ENCODE results near the gene MCAM. TPM values are rescaled to one million over a fixed set of nuclear protein-coding genes. Genes with fewer than 3 reads are reported as not detected.

The MCAM gene
- total and polyA plus RNA-seq, 2 donors (not counting 3 experiments of a cell fraction or from before 2014, with no cell fraction given): 1,027 to 2,543 TPM

GRCh38 chr11:119361056-119361787 lies 44.3 kb upstream of the MCAM start:
- peaks cover 12 to 16% of the 10 kb centered on the region in 2 experiments for H3K27me3 ChIP-seq (ENCODE audit: control insufficient read depth in 2 of 2, insufficient read depth in 2 of 2, low read length in 2 of 2)
- no peak overlapping the region for H3K9ac ChIP-seq (replicated peaks; ENCODE audit: extremely low read depth, insufficient read depth, low read length)
- H4K20me1 ChIP-seq (replicated peaks; ENCODE audit: control insufficient read depth, extremely low read depth, insufficient read depth, low read length): no peaks in the 10 kb centered on the region
- no peak for FAIRE-seq
- dilution Hi-C loops (cut with MboI; ENCODE audit: extremely low pct_ligation_motif_present, low sequenced_read_pairs): no loop called here
- no TSS peak for BruUV-seq (replicated peaks)
- DNase-seq (ENCODE audit: low read depth, low spot score): no peak
- H2AFZ ChIP-seq (ENCODE audit: low read depth, low read length): no peak overlapping the region
- no peaks in the 10 kb centered on the region for H3K79me2 ChIP-seq (ENCODE audit: control insufficient read depth, insufficient read depth, low read length)
- no peaks in the 10 kb centered on the region for H3K36me3 ChIP-seq (ENCODE audit: control insufficient read depth in 2 of 2, extremely low read depth in 1 of 2, insufficient read depth in 2 of 2, low read length in 2 of 2)
- ChIA-PET CTCF (interaction anchor here (0.6 to 2.8 kb wide), 10 partner anchors 10 to 807 kb away, joined by 3 to 21 read pairs (median 5); partner anchors contain the start of gene C1QTNF5), POLR2A (interaction anchor here (0.6 to 1.0 kb wide), 2 partner anchors 20 to 960 kb away, joined by 3 to 4 read pairs; partner anchors contain the start of gene C1QTNF5)
- H3K4me1 ChIP-seq (ENCODE audit: control insufficient read depth, extremely low read depth, insufficient read depth, low read length): no peaks in the 10 kb centered on the region
- H3K4me2 ChIP-seq (ENCODE audit: insufficient read depth, low read length): no peak overlapping the region
- no peak overlapping the region for H3K4me3 ChIP-seq (replicated peaks in 1 of 3; ENCODE audit: insufficient read depth in 1 of 3, low read depth in 1 of 3, low read length in 3 of 3)
- TF ChIP-seq MYC (IDR thresholded peaks at IDR 0.05; ENCODE audit: low read depth, low read length): no peak
- no peak for TF ChIP-seq FOS (IDR thresholded peaks at IDR 0.05; ENCODE audit: borderline replicate concordance, insufficient read depth, low read length)
- TF ChIP-seq POLR2A (IDR thresholded peaks at IDR 0.05; ENCODE audit: low read depth, low read length): no peak
- no peak for TF ChIP-seq CTCF (IDR thresholded peaks at IDR 0.05; ENCODE audit: extremely low read depth in 1 of 2, insufficient read depth in 1 of 2, low read depth in 1 of 2, low read length in 2 of 2)
- no peak for TF ChIP-seq EZH2 (IDR thresholded peaks at IDR 0.05; ENCODE audit: borderline replicate concordance, low read depth, low read length, severe bottlenecking)
- intact Hi-C loops (cut with micrococcal nuclease): no loop called here
- H3K9me1 ChIP-seq (replicated peaks; ENCODE audit: control insufficient read depth, extremely low read depth, insufficient read depth, low read length): no peaks in the 10 kb centered on the region
- H3K27ac ChIP-seq (ENCODE audit: insufficient read depth, low read depth, low read length): no peak overlapping the region
- H3K9me3 ChIP-seq (replicated peaks; ENCODE audit: control insufficient read depth, insufficient read depth, low read length): no peaks in the 10 kb centered on the region

All from endothelial cell of umbilical vein (primary cell).